Cardiac ventricle fibroblast (primary cell): ENCODE data around the gene RIPK1. TPM values are rescaled to one million over a fixed set of nuclear protein-coding genes. Genes with fewer than 3 reads are reported as not detected.

Experiments
- total RNA-seq: library from RNA; depleted of rRNA; stranded (reverse); fragments of >200 nt; gene quantifications from 2 replicates; pipeline ENCODE4 v1.2.3, GENCODE V29; 2015

RIPK1 gene
- 19.0 and 19.7 TPM in 2 replicates for total RNA-seq

DNA sequence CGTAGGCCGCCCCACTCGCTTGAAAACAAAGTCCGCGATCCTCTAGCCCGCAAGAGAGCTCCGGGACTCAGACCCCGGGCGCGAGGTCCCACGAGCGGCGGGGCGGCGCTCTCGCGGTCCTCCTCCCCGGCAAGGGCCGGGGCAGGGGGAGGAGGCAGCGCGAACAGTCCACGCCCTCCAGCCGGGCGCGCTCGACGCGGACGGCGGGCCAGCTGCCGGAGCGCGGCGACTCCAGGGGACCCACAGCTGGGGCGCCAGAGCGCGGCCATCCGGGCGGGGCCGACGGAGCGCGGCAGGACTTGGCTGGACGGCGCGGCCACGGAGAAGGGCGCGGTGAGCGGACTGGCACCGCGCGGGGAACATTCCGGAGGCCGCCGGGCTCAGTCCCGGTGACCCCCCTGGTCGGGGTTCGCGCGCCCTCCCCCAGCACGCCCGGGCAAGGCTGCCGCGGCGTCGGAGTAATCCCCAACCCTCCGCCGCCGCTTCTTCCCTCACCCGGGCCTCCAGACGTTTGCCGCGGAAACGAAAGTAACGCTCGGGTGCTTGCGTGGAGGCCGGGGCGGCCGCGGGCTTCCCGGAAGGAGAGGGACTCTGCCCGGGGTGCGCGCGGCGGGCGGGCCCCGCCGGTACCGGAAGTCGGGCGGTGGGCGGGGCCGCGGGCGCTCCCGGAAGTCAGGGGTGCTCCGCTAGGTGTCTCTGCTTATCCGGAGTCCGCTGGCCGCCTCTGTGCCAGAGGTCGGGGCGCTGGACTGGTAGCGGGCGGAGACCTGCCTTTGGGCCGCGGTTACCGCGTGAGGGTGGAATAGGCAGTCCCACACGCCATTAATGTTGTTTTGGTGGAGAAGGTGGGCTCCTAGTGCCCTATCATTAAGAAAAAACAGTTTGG, at the start of gene RIPK1:
Gene RIPK1, plus strand, starts transcription at position 166 of the 886 bp plus-strand sequence. CDS start 8,330 bp downstream, outside the sequence.

DNA sequence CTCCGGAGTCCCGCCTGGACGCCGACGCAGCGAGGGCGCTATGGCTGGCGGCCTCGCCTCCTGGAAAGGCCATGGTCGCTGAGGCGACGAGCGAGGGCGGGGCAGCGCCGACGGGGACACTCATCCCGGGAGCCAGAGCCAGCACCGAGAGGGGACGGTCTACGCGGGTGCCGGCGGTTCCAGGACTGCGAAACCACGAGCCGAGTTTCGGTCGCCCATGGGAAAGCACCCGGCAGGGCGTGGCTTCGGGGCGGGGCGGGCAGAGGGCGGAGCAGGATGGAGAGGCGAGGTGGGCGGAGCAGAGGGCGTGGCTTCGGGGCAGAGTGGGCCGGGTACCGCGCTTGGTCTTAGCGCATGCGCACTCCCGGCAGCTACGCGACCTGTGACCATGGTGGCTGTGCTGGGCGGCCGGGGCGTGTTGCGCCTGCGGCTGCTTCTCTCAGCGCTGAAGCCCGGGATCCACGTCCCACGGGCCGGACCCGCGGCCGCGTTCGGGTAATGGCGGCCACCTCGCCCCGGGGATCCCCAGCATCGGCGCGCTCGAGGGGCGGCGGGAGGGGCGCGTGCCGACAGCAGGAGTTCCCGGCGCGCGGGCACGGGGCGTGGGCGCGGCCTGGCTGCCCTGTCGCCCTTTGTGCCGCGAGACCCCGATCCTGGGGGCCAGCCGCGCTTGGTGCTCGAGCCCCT, 50.2 kb downstream of the RIPK1 start, which contains the start of gene BPHL:
Gene BPHL, plus strand, starts transcription at position 359 of the 687 bp plus-strand sequence. Its CDS starts 30 bp downstream, at position 389.

DNA sequence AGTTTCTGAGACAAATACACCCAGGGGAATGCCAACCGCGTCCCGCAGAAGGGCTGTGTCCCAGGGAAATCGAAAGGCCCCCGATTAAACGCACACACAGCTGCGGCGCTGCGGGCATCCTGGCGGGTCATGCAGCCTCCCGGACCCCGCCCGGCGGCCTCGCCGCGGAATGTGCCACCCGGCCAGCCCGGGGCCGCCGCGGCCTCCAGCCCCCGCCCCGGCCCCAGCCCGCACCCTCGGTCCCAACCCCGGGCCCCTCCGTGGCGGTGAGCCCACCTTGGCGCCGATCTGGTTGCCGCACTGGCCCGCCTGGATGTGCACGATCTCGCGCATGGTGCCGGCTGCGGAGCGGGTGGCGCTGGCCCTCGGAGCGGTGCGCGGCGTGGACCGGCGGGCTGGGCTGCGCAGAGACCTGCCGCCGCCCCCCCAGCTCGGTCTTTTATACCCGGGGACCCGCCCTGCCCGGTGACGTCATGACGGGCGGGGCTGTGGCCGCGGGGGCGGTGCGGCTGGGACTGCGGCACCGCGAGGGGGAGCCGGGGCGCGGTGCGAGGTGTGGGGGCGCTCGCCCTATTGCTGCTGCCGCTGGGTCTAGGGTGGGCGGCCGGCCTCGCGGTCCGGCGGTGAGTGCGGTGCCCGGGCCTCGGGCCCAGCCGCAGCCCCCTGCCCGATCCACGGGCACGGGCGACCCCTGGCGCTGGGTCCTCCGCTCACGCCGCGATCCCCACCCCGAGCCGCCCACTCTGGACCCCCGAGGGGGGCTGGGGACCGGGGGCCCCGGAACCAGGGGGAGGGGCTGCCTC, 89.0 kb downstream of the RIPK1 start, which contains the start of gene TUBB2A:
Gene TUBB2A, minus strand, starts transcription at position 414 of the 803 bp plus-strand sequence. Its CDS starts 81 bp downstream, at position 333.

Other genes with a start within 250 kb of the RIPK1 start
- gene SERPINB1, start 226.6 kb upstream of the RIPK1 start, total RNA-seq: 12.2 and 16.8 TPM in 2 replicates
- gene SERPINB9, start 165.2 kb upstream of the RIPK1 start, total RNA-seq: 9.4 and 9.5 TPM in 2 replicates
- 52.2 and 60.1 TPM in 2 replicates for gene SERPINB6, start 96.9 kb upstream of the RIPK1 start, total RNA-seq
- gene NQO2, start 68.6 kb upstream of the RIPK1 start, total RNA-seq: 25.2 and 29.9 TPM in 2 replicates
- gene BPHL, start 50.2 kb downstream of the RIPK1 start, total RNA-seq: 11.9 and 12.0 TPM in 2 replicates
- 22.4 and 29.5 TPM in 2 replicates for gene TUBB2A, start 89.0 kb downstream of the RIPK1 start, total RNA-seq
- gene TUBB2B, start 159.2 kb downstream of the RIPK1 start, total RNA-seq: not detected in 2 replicates
- gene PSMG4, start 190.5 kb downstream of the RIPK1 start, total RNA-seq: 7.4 and 9.4 TPM in 2 replicates